ENCODE results near the gene RTCB. TPM values are rescaled to one million over a fixed set of nuclear protein-coding genes. Genes with fewer than 3 reads are reported as not detected.

RTCB gene
- 74.2 to 86.6 TPM (median 75.1 TPM) in 5 replicates for total RNA-seq (2022; extraction: Qiagen RNA extraction)

DNA sequence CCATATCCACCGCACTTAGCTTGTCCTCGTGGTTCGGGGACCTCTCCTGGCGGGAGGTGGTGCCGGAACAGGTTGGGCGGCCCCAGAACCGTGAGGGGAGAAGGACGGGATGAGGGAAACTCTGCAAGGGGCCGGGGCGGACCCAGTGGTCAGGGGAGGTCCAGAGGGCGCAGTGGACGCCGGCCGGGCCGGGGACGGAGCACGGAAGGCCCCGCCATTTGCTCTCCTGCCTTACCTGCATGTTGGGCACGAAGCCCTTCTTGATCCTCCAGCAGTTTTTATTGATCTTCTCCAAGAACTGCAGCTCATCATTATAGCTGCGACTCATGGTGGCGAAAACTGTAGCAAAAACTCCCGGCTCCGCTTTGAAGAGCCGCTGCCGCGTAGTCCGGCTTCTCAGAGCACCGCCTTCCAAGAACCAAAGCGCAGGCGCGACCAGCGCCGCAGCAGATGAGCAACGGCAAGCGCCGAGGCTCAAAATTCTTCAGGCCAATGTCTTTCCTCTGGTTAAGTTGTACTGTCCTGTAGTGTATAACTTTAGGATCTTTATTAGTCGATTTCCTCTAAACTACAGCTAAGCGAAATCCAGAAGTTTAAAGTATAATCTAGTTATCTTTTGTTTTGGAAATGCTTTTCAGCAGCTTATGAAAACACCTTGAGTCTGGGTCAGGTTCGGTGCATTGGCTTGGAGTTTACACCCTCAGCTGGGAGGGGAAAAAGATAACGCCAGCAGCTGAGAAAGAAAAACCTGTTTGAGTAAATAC, at the start of gene RTCB:
Gene RTCB, minus strand, starts transcription at position 419 of the 764 bp plus-strand sequence. Its CDS starts 91 bp downstream, at position 328.

DNA sequence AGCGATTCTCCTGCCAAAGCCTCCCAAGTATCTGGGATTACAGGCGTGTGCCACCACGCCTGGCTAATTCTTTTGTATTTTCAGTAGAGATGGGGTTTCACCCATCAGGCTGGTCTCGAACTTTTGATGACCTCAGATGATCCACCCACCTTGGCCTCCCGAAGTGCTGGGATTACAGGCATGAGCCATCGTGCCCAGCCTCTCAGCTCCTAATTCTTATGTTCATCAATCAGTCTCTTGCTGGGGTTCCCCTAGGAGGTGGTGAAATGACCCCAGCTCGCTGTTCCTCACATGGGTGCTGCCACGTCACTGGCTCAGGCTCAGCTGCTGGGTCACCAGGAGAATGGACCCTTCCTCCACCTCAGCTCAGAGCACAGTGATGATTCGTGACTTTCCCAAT, 54.5 kb downstream of the RTCB start, which contains the start of gene RFPL3:
Gene RFPL3, plus strand, starts transcription at position 301 of the 400 bp plus-strand sequence. CDS start 205 bp downstream, outside the sequence.

Other genes starting within 250 kb of the RTCB start
- gene RFPL2, start 207.2 kb downstream of the RTCB start, total RNA-seq (2022; extraction: Qiagen RNA extraction): 0.08 to 0.20 TPM (median 0.12 TPM) in 5 replicates
- not detected in 5 replicates for gene SLC5A4, start 156.9 kb downstream of the RTCB start, total RNA-seq (2022; extraction: Qiagen RNA extraction)
- not detected in 5 replicates for gene RFPL3, start 54.4 kb downstream of the RTCB start, total RNA-seq (2022; extraction: Qiagen RNA extraction)
- not detected in 5 replicates for gene BPIFC, start 52.2 kb upstream of the RTCB start, total RNA-seq (2022; extraction: Qiagen RNA extraction)
- 69.0 to 73.7 TPM (median 71.2 TPM) in 5 replicates for gene FBXO7, start 62.6 kb upstream of the RTCB start, total RNA-seq (2022; extraction: Qiagen RNA extraction)